Activated naive CD4-positive, alpha-beta T cell treated with anti-CD3 and anti-CD28 coated beads, Interleukin-2, amount 10 ng/mL, durations not matched to agents 5 hours and 36 hours (primary cell): Measurements from ENCODE around the gene SMG9. TPM values are rescaled to one million over a fixed set of nuclear protein-coding genes. Genes with fewer than 3 reads are reported as not detected.

Experiments used
- total RNA-seq, 2 experiments: library from RNA; stranded (reverse); gene quantifications; one replicate each; pipeline ENCODE4 v1.2.3, GENCODE V29; 2021

The SMG9 gene
- total RNA-seq, result 10 to 100 TPM; 56.7 to 61.4 TPM

GRCh38 chr19:43754503-43755255 is at the start of gene SMG9:
Gene SMG9 (minus strand): TSS chr19:43754962. CDS start chr19:43750741, 4,221 bp downstream.

DNA sequence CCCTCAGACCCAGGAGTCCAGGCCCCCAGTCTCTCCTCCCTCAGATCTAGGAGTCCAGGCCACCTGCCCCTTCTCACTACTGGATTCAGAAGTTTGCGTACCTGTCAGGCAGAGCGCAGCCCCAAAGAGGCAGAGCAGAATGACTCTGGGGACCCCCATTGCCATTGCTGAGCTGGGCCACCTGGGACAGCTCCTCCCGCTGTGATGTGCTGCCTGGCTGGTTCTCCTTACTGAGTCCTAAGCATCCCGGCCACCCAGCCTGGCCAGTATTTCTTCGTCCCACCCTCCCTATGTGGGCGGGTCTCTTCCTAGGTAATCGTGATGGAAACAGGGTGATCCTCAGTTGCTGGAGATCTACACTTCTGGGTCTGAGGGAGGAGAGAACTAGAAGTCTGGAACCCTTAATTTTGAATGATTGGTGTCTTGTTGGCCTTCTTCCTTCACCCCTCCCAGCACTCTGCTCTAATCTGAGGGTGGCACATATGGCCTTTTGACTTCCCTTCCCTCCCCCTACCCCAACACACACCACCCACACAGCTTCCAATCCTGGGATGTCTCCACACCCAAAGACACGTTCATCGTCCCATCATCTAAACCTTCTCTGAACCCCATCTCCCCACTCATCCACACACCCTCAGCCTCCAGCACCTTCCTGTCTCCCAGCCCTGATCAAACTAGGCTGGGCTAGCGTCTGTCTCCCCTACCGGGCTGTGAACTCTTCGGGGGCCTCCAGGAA is 47.6 kb upstream of the SMG9 start, which contains the start of gene LYPD5:
LYPD5 (minus strand) TSS at position 232 of the 736 bp plus-strand sequence; CDS start at position 165, 67 bp downstream.

GRCh38 chr19:43780706-43781525 is 26.2 kb upstream of the SMG9 start, which contains the start of gene KCNN4:
Gene KCNN4 (minus strand): TSS chr19:43780973. CDS start chr19:43780861, 112 bp downstream.

DNA sequence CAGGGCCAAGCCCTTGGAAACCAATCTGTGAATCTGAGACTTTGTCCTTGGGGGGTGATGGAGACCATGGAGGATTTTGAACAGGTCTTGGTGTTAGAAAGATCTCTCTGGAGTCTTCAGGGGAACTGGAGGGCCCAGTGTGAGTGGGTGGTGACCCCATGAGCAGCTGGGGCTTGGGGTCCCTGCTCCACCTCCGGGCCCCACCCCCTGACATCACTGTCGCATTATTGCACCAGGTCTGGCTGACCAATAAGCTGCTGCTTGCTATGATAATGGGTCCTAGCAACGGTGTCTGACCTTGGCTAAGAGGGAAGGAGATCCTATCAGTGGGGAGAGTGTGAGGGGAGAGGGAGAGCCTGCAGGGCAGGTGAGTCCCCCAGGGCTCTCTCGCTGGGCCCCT is 39.0 kb downstream of the SMG9 start, which contains the start of gene IRGC:
IRGC (plus strand) TSS at position 301 of the 400 bp plus-strand sequence. CDS start 2,483 bp downstream, outside the sequence.

Other genes with a start within 250 kb of the SMG9 start
- gene ETHE1, start 227.8 kb downstream of the SMG9 start, total RNA-seq, result 10 to 100 TPM; 79.6 to 87.3 TPM
- 1 to 10 TPM; 6.6 to 6.9 TPM for gene ZNF575, start 221.8 kb downstream of the SMG9 start, total RNA-seq
- gene XRCC1, start 179.4 kb downstream of the SMG9 start, total RNA-seq, result 10 to 100 TPM; 36.2 to 36.4 TPM
- gene PINLYP, start 179.2 kb downstream of the SMG9 start, total RNA-seq, result 1 to 10 TPM; 3.9 to 5.0 TPM
- gene IRGQ, start 158.8 kb downstream of the SMG9 start, total RNA-seq, result 10 to 100 TPM; 12.1 to 12.2 TPM
- gene ZNF576, start 158.4 kb downstream of the SMG9 start, total RNA-seq, result 10 to 100 TPM; 12.9 to 13.5 TPM
- under 1 TPM; 0.39 to 0.40 TPM for gene SRRM5, start 142.9 kb downstream of the SMG9 start, total RNA-seq
- 10 to 100 TPM; 24.5 to 29.5 TPM for gene ZNF428, start 135.3 kb downstream of the SMG9 start, total RNA-seq
- gene CADM4, start 115.1 kb downstream of the SMG9 start, total RNA-seq, result under 1 TPM; 0.30 to 0.51 TPM
- gene PLAUR, start 84.8 kb downstream of the SMG9 start, total RNA-seq, result 10 to 100 TPM; 11.1 to 11.8 TPM
- not detected for gene IRGC, start 38.9 kb downstream of the SMG9 start, total RNA-seq
- 10 to 100 TPM; 28.8 to 30.4 TPM for gene KCNN4, start 26.0 kb upstream of the SMG9 start, total RNA-seq
- 1 to 10 TPM; 1.2 to 1.6 TPM for gene LYPD5, start 47.5 kb upstream of the SMG9 start, total RNA-seq
- 10 to 100 TPM in 1 of 2 experiments, 1 to 10 TPM in 1; 9.2 to 11.8 TPM for gene ZNF283, start 72.4 kb upstream of the SMG9 start, total RNA-seq
- 1 to 10 TPM; 1.5 to 1.8 TPM for gene ZNF404, start 129.0 kb upstream of the SMG9 start, total RNA-seq
- gene ZNF45, start 180.3 kb upstream of the SMG9 start, total RNA-seq, result 10 to 100 TPM; 15.1 to 15.3 TPM
- 1 to 10 TPM; 1.2 to 1.8 TPM for gene ZNF221, start 196.3 kb upstream of the SMG9 start, total RNA-seq
- 1 to 10 TPM; 6.3 to 7.1 TPM for gene ZNF155, start 229.2 kb upstream of the SMG9 start, total RNA-seq
- gene ZNF230, start 248.0 kb upstream of the SMG9 start, total RNA-seq, result 1 to 10 TPM; 5.3 to 6.1 TPM